OCI-LY3 (cell line): ENCODE data around the gene SYTL5.

ENCODE experiments used
- EZH2phosphoT487 ChIP-seq: fragments of 200-600 bp; shearing (Covaris generic); IDR thresholded peaks from 2 replicates; pipeline ENCODE4 v1.6.1; 2018; ENCODE audit warnings: antibody characterized with exemption, mixed run types, low read depth
- TF ChIP-seq, protein P1 (sequence below): fragments of 200-600, 300-600 bp; sonication (generic); IDR thresholded peaks from 2 replicates; pipeline ENCODE4 v1.5.1; 2014; ENCODE audit warnings: antibody characterized with exemption, low read length, low read depth

DNA sequence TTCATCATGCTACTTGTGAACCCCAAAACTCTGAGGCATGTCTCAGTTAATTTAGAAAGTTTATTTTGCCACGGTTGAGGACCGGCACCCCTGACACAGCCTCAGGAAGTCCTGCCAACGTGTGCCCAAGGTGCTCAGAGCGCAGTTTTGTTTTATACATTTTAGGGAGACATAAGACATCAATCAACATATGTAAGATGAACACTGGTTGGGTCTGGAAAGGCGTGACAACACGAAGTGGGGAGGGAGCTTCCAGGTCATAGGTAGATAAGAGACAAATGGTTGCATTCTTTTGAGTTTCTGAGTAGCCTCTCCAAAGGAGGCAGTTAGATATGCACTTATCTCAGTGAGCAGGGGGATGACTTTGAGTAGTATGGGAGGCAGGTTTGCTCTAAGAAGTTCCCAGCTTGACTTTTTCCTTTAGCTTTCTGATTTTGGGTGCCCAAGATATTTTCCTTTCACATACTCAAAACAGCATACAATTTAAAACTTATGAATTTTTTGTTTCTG lies 98.9 kb downstream of the SYTL5 start:
- TF ChIP-seq, protein P1, sequence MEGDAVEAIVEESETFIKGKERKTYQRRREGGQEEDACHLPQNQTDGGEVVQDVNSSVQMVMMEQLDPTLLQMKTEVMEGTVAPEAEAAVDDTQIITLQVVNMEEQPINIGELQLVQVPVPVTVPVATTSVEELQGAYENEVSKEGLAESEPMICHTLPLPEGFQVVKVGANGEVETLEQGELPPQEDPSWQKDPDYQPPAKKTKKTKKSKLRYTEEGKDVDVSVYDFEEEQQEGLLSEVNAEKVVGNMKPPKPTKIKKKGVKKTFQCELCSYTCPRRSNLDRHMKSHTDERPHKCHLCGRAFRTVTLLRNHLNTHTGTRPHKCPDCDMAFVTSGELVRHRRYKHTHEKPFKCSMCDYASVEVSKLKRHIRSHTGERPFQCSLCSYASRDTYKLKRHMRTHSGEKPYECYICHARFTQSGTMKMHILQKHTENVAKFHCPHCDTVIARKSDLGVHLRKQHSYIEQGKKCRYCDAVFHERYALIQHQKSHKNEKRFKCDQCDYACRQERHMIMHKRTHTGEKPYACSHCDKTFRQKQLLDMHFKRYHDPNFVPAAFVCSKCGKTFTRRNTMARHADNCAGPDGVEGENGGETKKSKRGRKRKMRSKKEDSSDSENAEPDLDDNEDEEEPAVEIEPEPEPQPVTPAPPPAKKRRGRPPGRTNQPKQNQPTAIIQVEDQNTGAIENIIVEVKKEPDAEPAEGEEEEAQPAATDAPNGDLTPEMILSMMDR = no peak
- TF ChIP-seq EZH2phosphoT487 = no peak
